ENCODE data around the gene ARHGEF25. TPM values are rescaled to one million over a fixed set of nuclear protein-coding genes. Genes with fewer than 3 reads are reported as not detected.
A peak's percentile ranks its signal among the peaks of the same experiment; 100 is the strongest.

The ARHGEF25 gene
- total and polyA plus RNA-seq, 2 of the 13 experiments (the other 11 are each of a cell fraction or from before 2014, with no cell fraction given): 11.5 to 12.5 TPM

DNA sequence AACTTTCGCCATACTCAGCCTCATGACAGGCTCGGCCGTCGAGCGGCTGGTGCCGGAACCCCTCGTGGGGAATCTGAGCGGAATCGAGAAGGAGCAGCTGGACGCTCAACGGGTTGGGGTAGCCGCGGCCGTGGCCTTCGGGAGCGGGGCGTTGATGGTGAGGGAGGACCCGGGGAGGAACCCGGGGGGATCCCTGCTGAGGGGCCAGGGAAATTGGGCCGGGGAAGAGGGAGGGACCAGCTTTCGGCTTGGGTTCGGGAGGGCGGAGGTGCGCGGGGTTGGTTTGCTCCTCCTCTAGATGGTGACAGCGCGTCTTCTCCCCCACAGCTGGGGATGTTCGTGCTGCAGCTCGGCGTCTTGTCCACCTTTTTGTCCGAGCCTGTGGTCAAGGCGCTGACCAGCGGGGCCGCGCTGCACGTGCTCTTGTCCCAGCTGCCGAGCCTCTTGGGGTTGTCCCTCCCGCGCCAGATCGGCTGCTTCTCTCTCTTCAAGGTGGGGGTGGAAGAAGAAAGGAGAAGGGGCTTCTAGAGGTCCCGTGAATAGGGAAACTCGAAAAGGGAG, 9.8 kb downstream of the ARHGEF25 start (continued):
- TF ChIP-seq, protein P1, sequence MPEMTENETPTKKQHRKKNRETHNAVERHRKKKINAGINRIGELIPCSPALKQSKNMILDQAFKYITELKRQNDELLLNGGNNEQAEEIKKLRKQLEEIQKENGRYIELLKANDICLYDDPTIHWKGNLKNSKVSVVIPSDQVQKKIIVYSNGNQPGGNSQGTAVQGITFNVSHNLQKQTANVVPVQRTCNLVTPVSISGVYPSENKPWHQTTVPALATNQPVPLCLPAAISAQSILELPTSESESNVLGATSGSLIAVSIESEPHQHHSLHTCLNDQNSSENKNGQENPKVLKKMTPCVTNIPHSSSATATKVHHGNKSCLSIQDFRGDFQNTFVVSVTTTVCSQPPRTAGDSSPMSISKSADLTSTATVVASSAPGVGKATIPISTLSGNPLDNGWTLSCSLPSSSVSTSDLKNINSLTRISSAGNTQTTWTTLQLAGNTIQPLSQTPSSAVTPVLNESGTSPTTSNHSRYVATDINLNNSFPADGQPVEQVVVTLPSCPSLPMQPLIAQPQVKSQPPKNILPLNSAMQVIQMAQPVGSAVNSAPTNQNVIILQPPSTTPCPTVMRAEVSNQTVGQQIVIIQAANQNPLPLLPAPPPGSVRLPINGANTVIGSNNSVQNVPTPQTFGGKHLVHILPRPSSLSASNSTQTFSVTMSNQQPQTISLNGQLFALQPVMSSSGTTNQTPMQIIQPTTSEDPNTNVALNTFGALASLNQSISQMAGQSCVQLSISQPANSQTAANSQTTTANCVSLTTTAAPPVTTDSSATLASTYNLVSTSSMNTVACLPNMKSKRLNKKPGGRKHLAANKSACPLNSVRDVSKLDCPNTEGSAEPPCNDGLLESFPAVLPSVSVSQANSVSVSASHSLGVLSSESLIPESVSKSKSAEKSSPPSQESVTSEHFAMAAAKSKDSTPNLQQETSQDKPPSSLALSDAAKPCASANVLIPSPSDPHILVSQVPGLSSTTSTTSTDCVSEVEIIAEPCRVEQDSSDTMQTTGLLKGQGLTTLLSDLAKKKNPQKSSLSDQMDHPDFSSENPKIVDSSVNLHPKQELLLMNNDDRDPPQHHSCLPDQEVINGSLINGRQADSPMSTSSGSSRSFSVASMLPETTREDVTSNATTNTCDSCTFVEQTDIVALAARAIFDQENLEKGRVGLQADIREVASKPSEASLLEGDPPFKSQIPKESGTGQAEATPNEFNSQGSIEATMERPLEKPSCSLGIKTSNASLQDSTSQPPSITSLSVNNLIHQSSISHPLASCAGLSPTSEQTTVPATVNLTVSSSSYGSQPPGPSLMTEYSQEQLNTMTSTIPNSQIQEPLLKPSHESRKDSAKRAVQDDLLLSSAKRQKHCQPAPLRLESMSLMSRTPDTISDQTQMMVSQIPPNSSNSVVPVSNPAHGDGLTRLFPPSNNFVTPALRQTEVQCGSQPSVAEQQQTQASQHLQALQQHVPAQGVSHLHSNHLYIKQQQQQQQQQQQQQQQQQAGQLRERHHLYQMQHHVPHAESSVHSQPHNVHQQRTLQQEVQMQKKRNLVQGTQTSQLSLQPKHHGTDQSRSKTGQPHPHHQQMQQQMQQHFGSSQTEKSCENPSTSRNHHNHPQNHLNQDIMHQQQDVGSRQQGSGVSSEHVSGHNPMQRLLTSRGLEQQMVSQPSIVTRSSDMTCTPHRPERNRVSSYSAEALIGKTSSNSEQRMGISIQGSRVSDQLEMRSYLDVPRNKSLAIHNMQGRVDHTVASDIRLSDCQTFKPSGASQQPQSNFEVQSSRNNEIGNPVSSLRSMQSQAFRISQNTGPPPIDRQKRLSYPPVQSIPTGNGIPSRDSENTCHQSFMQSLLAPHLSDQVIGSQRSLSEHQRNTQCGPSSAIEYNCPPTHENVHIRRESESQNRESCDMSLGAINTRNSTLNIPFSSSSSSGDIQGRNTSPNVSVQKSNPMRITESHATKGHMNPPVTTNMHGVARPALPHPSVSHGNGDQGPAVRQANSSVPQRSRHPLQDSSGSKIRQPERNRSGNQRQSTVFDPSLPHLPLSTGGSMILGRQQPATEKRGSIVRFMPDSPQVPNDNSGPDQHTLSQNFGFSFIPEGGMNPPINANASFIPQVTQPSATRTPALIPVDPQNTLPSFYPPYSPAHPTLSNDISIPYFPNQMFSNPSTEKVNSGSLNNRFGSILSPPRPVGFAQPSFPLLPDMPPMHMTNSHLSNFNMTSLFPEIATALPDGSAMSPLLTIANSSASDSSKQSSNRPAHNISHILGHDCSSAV (CRISPR knock-in tag; IDR thresholded peaks at IDR 0.05; ENCODE audit: borderline replicate concordance): no peak
- TF ChIP-seq, protein P2, sequence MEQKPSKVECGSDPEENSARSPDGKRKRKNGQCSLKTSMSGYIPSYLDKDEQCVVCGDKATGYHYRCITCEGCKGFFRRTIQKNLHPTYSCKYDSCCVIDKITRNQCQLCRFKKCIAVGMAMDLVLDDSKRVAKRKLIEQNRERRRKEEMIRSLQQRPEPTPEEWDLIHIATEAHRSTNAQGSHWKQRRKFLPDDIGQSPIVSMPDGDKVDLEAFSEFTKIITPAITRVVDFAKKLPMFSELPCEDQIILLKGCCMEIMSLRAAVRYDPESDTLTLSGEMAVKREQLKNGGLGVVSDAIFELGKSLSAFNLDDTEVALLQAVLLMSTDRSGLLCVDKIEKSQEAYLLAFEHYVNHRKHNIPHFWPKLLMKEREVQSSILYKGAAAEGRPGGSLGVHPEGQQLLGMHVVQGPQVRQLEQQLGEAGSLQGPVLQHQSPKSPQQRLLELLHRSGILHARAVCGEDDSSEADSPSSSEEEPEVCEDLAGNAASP (CRISPR knock-in tag; IDR thresholded peaks at IDR 0.05; ENCODE audit: borderline replicate concordance): 0 out of 2 replicates have a peak, but pooled peaks have one; percentile 5
- TF ChIP-seq HDAC2 (CRISPR knock-in tag; IDR thresholded peaks at IDR 0.05) (no peak), TBX3 (IDR thresholded peaks at IDR 0.05; ENCODE audit: borderline replicate concordance) (no peak), SRSF1 (optimal IDR thresholded peaks at IDR 0.05; ENCODE audit: low read depth, low read length) (no peak), KAT2B (IDR thresholded peaks at IDR 0.05; ENCODE audit: borderline replicate concordance, low read depth, low read length) (no peak), ZNF335 (CRISPR knock-in tag; IDR thresholded peaks at IDR 0.05) (no peak; the same call in 1 of the 2 replicates), ETV6 (CRISPR knock-in tag; conservative IDR thresholded peaks at IDR 0.05) (no peak), ZNF367 (CRISPR knock-in tag; IDR thresholded peaks at IDR 0.05; ENCODE audit: borderline replicate concordance) (no peak), NCOA2 (CRISPR knock-in tag; IDR thresholded peaks at IDR 0.05) (no peak)
- TF ChIP-seq, protein P3, sequence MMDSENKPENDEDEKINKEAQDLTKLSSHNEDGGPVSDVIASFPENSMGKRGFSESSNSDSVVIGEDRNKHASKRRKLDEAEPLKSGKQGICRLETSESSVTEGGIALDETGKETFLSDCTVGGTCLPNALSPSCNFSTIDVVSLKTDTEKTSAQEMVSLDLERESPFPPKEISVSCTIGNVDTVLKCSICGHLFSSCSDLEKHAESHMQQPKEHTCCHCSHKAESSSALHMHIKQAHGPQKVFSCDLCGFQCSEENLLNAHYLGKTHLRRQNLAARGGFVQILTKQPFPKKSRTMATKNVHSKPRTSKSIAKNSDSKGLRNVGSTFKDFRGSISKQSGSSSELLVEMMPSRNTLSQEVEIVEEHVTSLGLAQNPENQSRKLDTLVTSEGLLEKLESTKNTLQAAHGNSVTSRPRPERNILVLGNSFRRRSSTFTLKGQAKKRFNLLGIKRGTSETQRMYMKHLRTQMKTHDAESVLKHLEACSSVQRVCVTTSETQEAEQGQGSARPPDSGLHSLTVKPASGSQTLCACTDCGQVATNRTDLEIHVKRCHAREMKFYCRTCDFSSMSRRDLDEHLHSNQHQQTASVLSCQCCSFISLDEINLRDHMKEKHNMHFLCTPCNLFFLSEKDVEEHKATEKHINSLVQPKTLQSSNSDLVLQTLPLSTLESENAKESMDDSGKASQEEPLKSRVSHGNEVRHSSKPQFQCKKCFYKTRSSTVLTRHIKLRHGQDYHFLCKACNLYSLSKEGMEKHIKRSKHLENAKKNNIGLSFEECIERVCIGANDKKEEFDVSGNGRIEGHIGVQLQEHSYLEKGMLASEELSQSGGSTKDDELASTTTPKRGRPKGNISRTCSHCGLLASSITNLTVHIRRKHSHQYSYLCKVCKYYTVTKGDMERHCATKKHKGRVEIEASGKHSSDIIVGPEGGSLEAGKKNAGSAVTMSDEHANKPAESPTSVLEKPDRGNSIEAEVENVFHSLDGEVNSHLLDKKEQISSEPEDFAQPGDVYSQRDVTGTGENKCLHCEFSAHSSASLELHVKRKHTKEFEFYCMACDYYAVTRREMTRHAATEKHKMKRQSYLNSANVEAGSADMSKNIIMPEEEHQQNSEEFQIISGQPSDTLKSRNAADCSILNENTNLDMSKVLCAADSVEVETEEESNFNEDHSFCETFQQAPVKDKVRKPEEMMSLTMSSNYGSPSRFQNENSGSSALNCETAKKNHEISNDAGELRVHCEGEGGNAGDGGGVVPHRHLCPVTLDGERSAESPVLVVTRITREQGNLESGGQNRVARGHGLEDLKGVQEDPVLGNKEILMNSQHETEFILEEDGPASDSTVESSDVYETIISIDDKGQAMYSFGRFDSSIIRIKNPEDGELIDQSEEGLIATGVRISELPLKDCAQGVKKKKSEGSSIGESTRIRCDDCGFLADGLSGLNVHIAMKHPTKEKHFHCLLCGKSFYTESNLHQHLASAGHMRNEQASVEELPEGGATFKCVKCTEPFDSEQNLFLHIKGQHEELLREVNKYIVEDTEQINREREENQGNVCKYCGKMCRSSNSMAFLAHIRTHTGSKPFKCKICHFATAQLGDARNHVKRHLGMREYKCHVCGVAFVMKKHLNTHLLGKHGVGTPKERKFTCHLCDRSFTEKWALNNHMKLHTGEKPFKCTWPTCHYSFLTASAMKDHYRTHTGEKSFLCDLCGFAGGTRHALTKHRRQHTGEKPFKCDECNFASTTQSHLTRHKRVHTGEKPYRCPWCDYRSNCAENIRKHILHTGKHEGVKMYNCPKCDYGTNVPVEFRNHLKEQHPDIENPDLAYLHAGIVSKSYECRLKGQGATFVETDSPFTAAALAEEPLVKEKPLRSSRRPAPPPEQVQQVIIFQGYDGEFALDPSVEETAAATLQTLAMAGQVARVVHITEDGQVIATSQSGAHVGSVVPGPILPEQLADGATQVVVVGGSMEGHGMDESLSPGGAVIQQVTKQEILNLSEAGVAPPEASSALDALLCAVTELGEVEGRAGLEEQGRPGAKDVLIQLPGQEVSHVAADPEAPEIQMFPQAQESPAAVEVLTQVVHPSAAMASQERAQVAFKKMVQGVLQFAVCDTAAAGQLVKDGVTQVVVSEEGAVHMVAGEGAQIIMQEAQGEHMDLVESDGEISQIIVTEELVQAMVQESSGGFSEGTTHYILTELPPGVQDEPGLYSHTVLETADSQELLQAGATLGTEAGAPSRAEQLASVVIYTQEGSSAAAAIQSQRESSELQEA (CRISPR knock-in tag; IDR thresholded peaks at IDR 0.05; ENCODE audit: not compliant biosample characterization): no peak
